Neutrophil (primary cell): ENCODE data around the gene GRXCR1.

Source experiments
- H3K27ac ChIP-seq: fragments of 200-600 bp; sonication (generic); 2 replicates; pipeline ENCODE4 v1.5.1; 2016; ENCODE audit warnings: mild to moderate bottlenecking, moderate library complexity
- H3K27me3 ChIP-seq: fragments of 200-600 bp; sonication (generic); 2 replicates; pipeline ENCODE4 v1.6.0; 2016; ENCODE audit warnings: mild to moderate bottlenecking
- H3K36me3 ChIP-seq: fragments of 200-600 bp; sonication (generic); 2 replicates; pipeline ENCODE4 v1.5.1; 2017
- H3K4me1 ChIP-seq, 2 experiments: fragments of 200-600 bp in 1 of 2; sonication (generic) in 1 of 2; 1 replicate in 1 of 2; 2 replicates in 1 of 2; pipeline versions ENCODE4 v1.5.1 to v1.6.1; 2013 to 2016; ENCODE audit warnings: low read depth in 1 of 2, low read length in 1 of 2, mild to moderate bottlenecking in 1 of 2, moderate library complexity in 1 of 2; ENCODE audit not compliant: control insufficient read depth in 1 of 2, insufficient read depth in 1 of 2
- H3K4me3 ChIP-seq, 2 experiments: fragments of 200-600 bp in 1 of 2; sonication (generic) in 1 of 2; 1 replicate in 1 of 2; 2 replicates in 1 of 2; pipeline ENCODE4 v1.5.1; 2013 to 2016; ENCODE audit warnings: low read depth in 1 of 2, low read length in 1 of 2, mild to moderate bottlenecking in 1 of 2, moderate library complexity in 1 of 2
- H3K9me3 ChIP-seq: fragments of 200-600 bp; sonication (generic); 2 replicates; pipeline ENCODE4 v1.5.1; 2016
- CTCF ChIP-seq: fragments of 200-600 bp; sonication (generic); IDR thresholded peaks from 2 replicates; pipeline ENCODE4 v1.5.1; 2016; ENCODE audit warnings: antibody characterized with exemption

GRXCR1 gene

GRCh38 chr4:42865572-42866189 lies 26.8 kb upstream of the GRXCR1 start:
- H3K27ac ChIP-seq, result no peak overlapping the region
- H3K36me3 ChIP-seq, result no peaks in the 10 kb centered on the region

GRCh38 chr4:42871261-42871660 lies 21.3 kb upstream of the GRXCR1 start:
- Histone ChIP-seq H3K27me3 (peaks cover 79% of the 10 kb centered on the region), H3K9me3 (no peaks in the 10 kb centered on the region), H3K36me3 (no peaks in the 10 kb centered on the region), H3K27ac (no peak overlapping the region), H3K4me3 (no peak overlapping the region), H3K4me1 (no peaks in the 10 kb centered on the region)
- TF ChIP-seq CTCF, result no peak

More at GRCh38 chr4:42865572-42866189, 26.8 kb upstream of the GRXCR1 start:
- peaks cover 32% of the 10 kb centered on the region for H3K27me3 ChIP-seq
- peak; percentile 65 for TF ChIP-seq CTCF
- no peaks in the 10 kb centered on the region for H3K4me1 ChIP-seq
- H3K9me3 ChIP-seq, result no peaks in the 10 kb centered on the region
- no peak overlapping the region for H3K4me3 ChIP-seq

- Histone ChIP-seq H3K9me3 (no peaks in the 10 kb centered on the region), H3K4me3 (no peak overlapping the region), H3K27me3 (peaks cover 80% of the 10 kb centered on the region), H3K36me3 (no peaks in the 10 kb centered on the region), H3K4me1 (no peaks in the 10 kb centered on the region), H3K27ac (no peak overlapping the region)
- TF ChIP-seq CTCF, result no peak
Measured at GRCh38 chr4:42871671-42872290, 20.7 kb upstream of the GRXCR1 start.

- Histone ChIP-seq H3K27ac (no peak overlapping the region), H3K9me3 (no peaks in the 10 kb centered on the region), H3K4me3 (no peak overlapping the region), H3K36me3 (no peaks in the 10 kb centered on the region), H3K27me3 (peaks cover 52% of the 10 kb centered on the region), H3K4me1 (no peaks in the 10 kb centered on the region)
- no peak for TF ChIP-seq CTCF
Measured at GRCh38 chr4:42878863-42879262, 13.7 kb upstream of the GRXCR1 start.

GRCh38 chr4:42881253-42881652 lies 11.3 kb upstream of the GRXCR1 start:
- no peaks in the 10 kb centered on the region for H3K9me3 ChIP-seq
- no peaks in the 10 kb centered on the region for H3K36me3 ChIP-seq
- no peaks in the 10 kb centered on the region for H3K4me1 ChIP-seq
- H3K27me3 ChIP-seq, result peaks cover 31% of the 10 kb centered on the region
- H3K4me3 ChIP-seq, result no peak overlapping the region
- no peak overlapping the region for H3K27ac ChIP-seq
- TF ChIP-seq CTCF, result no peak
